Measurements from ENCODE around the gene ZDHHC11.
"Not testable (repeated sequence)": the region's sequence is repeated elsewhere in the genome, so short reads cannot be mapped to it uniquely, and the experiment has no call there.

DNA sequence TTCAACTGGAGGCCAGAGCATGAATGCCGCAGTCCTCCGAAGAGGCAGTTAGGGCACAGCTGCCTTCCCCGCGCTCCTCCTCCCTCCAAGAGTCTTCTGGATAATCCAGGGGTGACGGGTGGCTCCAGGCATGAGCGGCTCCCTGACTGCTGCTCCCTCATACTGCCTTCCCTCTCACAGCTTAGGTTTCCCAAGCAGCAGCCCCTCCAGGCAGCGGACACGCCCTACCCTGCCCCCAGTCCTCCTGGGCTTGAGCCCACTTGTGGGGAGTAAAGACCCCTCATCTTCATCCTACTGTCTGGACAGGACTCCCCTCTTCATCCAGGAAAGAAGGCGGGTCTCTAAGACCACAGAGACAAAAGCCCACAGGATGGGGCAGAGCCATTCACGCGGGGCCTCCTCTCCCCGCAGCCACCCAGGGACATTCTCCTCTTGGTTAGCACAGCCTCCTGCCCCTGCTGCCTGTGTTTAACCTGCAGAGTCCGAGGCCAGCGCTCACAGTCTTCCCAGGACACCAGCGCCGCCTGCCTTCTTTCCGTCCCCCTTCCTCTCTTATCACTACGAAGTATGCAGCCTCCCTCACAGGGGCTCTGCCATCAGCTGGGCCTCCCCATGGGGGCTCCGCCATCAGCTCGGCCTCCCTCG, 5.6 kb downstream of the ZDHHC11 start:
- TF ChIP-seq, protein P1, sequence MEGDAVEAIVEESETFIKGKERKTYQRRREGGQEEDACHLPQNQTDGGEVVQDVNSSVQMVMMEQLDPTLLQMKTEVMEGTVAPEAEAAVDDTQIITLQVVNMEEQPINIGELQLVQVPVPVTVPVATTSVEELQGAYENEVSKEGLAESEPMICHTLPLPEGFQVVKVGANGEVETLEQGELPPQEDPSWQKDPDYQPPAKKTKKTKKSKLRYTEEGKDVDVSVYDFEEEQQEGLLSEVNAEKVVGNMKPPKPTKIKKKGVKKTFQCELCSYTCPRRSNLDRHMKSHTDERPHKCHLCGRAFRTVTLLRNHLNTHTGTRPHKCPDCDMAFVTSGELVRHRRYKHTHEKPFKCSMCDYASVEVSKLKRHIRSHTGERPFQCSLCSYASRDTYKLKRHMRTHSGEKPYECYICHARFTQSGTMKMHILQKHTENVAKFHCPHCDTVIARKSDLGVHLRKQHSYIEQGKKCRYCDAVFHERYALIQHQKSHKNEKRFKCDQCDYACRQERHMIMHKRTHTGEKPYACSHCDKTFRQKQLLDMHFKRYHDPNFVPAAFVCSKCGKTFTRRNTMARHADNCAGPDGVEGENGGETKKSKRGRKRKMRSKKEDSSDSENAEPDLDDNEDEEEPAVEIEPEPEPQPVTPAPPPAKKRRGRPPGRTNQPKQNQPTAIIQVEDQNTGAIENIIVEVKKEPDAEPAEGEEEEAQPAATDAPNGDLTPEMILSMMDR (IDR thresholded peaks at IDR 0.05): not testable (repeated sequence)
- TF ChIP-seq POLR2A, EP300 (IDR thresholded peaks at IDR 0.05): not testable (repeated sequence)
